Measurements from ENCODE around the gene PTGDR2. TPM values are rescaled to one million over a fixed set of nuclear protein-coding genes. Genes with fewer than 3 reads are reported as not detected.

The PTGDR2 gene
- total RNA-seq: 0.86 TPM
- long read RNA-seq, partial matches to known transcripts: 0 of 2 reads
- long read RNA-seq, other reads (novel, unspliced or antisense): 2 of 2 reads

GRCh38 chr11:60855726-60856633 is at the start of gene PTGDR2:
TSS of gene PTGDR2 (minus strand) at chr11:60855950. CDS start at chr11:60853722, 2,228 bp downstream.
- Histone ChIP-seq H3K9me3 (no peaks in the 10 kb centered on the region), H3K27ac (no peak within 1 kb of the TSS), H3K27me3 (ENCODE audit: low read depth) (no peaks in the 10 kb centered on the region), H3K4me3 (no peak within 1 kb of the TSS), H3K4me1 (no peaks in the 10 kb centered on the region), H3K36me3 (peaks cover 13% of the 10 kb centered on the region)
- DNase-seq: peak; percentile 37
- intact Hi-C loops (cut with DNase I): no loop called here
- TF ChIP-seq CTCF (IDR thresholded peaks at IDR 0.05): no peak
- ATAC-seq: no peak

GRCh38 chr11:60905047-60905446 is 49.3 kb upstream of the PTGDR2 start:
- Histone ChIP-seq H3K4me1 (peaks cover 28% of the 10 kb centered on the region), H3K36me3 (peaks cover 41% of the 10 kb centered on the region), H3K4me3 (peak overlapping the region; percentile 96), H3K9me3 (no peaks in the 10 kb centered on the region), H3K27me3 (ENCODE audit: low read depth) (no peaks in the 10 kb centered on the region), H3K27ac (no peak overlapping the region)
- no peak for DNase-seq
- ATAC-seq: no peak
- intact Hi-C loops (cut with DNase I): no loop called here
- no peak for TF ChIP-seq CTCF (IDR thresholded peaks at IDR 0.05)

- intact Hi-C loops (cut with DNase I): no loop called here
- Histone ChIP-seq H3K27me3 (ENCODE audit: low read depth) (no peaks in the 10 kb centered on the region), H3K4me3 (no peak overlapping the region), H3K9me3 (no peaks in the 10 kb centered on the region), H3K36me3 (peaks cover 65% of the 10 kb centered on the region), H3K27ac (no peak overlapping the region), H3K4me1 (peaks cover 28% of the 10 kb centered on the region)
- no peak for TF ChIP-seq CTCF (IDR thresholded peaks at IDR 0.05)
- no peak for ATAC-seq
- DNase-seq: no peak
Observed at GRCh38 chr11:60902625-60903024, 46.9 kb upstream of the PTGDR2 start.

DNA sequence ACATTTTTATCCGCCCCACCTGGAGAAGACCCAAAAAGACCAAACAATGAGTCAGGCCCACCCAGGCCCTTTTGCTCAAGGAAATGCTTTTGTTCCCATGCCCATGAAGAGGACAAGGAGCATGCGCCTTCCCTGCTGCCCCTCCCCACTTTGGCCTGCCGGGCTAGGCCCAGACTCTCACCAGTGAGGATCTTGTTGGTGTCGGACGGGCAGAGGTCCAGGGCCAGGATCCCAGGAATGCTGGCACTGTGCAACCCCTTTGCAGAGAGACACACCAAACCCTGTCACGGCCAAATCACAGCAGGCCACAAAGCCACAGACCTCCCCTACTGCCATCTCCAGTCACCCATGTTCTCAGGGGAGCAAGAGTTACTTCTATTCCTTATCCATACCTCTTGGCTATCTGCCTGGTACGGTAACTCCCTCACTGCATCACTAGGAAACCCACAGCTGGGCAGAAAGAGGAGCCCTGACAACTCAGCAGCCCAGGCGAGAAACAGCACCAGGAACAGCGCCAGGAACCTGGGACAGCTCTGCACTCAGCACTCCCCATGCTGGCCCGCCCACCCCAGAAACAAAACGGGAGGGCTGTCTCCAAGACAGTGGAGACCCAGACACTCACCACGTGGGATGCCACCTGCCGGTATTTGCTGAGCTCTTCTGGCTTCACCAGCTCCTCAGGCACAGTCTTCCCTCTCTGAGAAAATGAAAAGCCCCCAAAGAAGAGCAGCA is 45.1 kb upstream of the PTGDR2 start:
- H3K27ac ChIP-seq: no peak overlapping the region

More for the DNA sequence above, 45.1 kb upstream of the PTGDR2 start:
- Histone ChIP-seq H3K4me1 (peaks cover 22% of the 10 kb centered on the region), H3K27me3 (ENCODE audit: low read depth) (no peaks in the 10 kb centered on the region), H3K4me3 (no peak overlapping the region), H3K9me3 (no peaks in the 10 kb centered on the region), H3K36me3 (peaks cover 83% of the 10 kb centered on the region)
- ATAC-seq (no peak), DNase-seq (no peak)
- intact Hi-C loops (cut with DNase I): no loop called here
- no peak for TF ChIP-seq CTCF (IDR thresholded peaks at IDR 0.05)
